AG04450 (cell line): Measurements from ENCODE around the gene SLC22A4. TPM values are rescaled to one million over a fixed set of nuclear protein-coding genes. Genes with fewer than 3 reads are reported as not detected.
A peak's percentile ranks its signal among the peaks of the same experiment; 100 is the strongest.

Experiments
- CTCF ChIA-PET: fragments of 300-600, 350-600 bp; formaldehyde crosslinking; extraction: SDS; loops from one replicate; lab custom pipeline; 2022; ENCODE audit warnings: antibody characterized with exemption, inconsistent platforms; lab: Charles Lee
- POLR2A ChIA-PET: fragments of 350-600 bp; formaldehyde crosslinking; extraction: SDS; loops from one replicate; lab custom pipeline; 2021; ENCODE audit warnings: antibody characterized with exemption, inconsistent platforms; lab: Yijun Ruan, JAX
- DNase-seq: peaks from one replicate; pipeline ENCODE4 v3.0.0-alpha.2; 2011; ENCODE audit warnings: low read depth, low spot score
- H3K27ac ChIP-seq: one replicate; pipeline ENCODE4 v1.5.1; 2012; ENCODE audit warnings: low read depth, low read length, control low read depth
- H3K27me3 ChIP-seq: one replicate; pipeline ENCODE4 v1.6.0; 2012; ENCODE audit warnings: low read length; ENCODE audit not compliant: control insufficient read depth, insufficient read depth
- H3K4me3 ChIP-seq: 2 replicates; pipeline ENCODE4 v1.5.1; 2011; ENCODE audit warnings: mild to moderate bottlenecking, low read depth, low read length, control low read depth
- H3K9me3 ChIP-seq: 2 replicates; pipeline ENCODE4 v1.5.1; 2012; ENCODE audit warnings: low read length; ENCODE audit not compliant: control insufficient read depth, insufficient read depth
- polyA plus RNA-seq: library from polyadenylated mRNA; depleted of rRNA; stranded (reverse); fragments of >200 nt; gene quantifications from 2 replicates; pipeline ENCODE4 v1.2.3, GENCODE V29; 2011
- TF ChIP-seq, protein P1 (sequence below): IDR thresholded peaks from 2 replicates; pipeline ENCODE4 v1.5.1; 2011; ENCODE audit warnings: low read depth, low read length, control low read depth, inconsistent platforms

Gene SLC22A4
- polyA plus RNA-seq, 1 experiment: 3.1 TPM

DNA sequence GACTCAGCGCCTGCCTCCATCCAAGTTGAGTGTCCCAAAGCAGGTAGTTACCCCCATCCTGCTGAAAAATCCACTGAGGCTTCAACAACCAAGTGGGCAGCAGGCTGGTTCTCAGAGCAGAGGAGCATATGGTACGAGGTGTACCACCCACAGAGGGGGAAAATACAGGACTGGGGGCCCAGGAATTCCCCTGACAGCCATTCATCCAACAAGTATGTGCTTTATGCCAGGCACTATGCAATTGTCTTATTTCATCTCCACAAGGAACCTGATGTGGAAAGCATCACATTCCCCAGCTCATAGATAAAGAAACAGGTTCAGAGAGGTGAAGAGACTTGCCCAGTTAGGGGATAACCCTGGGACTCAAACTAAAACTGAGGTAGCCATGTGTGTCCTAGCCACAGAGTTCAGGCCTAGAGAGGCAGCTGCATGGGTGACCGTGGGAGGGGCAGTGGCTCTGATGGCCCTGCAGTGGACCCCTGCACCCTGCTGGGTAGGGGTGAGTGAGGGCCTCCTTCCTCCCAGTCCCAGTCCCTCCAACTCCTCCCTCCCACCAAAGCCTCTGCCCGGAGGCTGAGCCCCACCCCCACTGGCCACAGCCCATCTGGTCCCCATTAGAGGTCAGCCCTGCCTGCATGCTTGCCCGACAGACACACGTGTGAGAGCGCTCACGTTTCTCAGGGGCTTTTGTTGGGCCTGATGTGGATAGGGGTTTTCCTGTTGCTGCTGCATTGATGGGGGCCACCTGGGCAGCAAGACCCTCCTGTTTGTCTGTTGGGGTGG, 25.2 kb upstream of the SLC22A4 start:
- TF ChIP-seq, protein P1, sequence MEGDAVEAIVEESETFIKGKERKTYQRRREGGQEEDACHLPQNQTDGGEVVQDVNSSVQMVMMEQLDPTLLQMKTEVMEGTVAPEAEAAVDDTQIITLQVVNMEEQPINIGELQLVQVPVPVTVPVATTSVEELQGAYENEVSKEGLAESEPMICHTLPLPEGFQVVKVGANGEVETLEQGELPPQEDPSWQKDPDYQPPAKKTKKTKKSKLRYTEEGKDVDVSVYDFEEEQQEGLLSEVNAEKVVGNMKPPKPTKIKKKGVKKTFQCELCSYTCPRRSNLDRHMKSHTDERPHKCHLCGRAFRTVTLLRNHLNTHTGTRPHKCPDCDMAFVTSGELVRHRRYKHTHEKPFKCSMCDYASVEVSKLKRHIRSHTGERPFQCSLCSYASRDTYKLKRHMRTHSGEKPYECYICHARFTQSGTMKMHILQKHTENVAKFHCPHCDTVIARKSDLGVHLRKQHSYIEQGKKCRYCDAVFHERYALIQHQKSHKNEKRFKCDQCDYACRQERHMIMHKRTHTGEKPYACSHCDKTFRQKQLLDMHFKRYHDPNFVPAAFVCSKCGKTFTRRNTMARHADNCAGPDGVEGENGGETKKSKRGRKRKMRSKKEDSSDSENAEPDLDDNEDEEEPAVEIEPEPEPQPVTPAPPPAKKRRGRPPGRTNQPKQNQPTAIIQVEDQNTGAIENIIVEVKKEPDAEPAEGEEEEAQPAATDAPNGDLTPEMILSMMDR: no peak
- Histone ChIP-seq H3K27ac (peak overlapping the region; percentile 84), H3K9me3 (no peaks in the 10 kb centered on the region; the same call in 1 of the 2 replicates), H3K4me3 (no peak overlapping the region), H3K27me3 (no peaks in the 10 kb centered on the region)
- CTCF ChIA-PET: interaction anchor here (1.3 to 1.6 kb wide), 3 partner anchors 13 to 78 kb away, joined by 3 to 5 read pairs (median 3); no protein-coding TSS in a partner anchor
- DNase-seq: no peak
- POLR2A ChIA-PET: interaction anchor here (1.2 to 1.5 kb wide), 2 partner anchors 11 to 25 kb away, joined by 4 to 5 read pairs; partner anchors contain the start of gene SLC22A4

DNA sequence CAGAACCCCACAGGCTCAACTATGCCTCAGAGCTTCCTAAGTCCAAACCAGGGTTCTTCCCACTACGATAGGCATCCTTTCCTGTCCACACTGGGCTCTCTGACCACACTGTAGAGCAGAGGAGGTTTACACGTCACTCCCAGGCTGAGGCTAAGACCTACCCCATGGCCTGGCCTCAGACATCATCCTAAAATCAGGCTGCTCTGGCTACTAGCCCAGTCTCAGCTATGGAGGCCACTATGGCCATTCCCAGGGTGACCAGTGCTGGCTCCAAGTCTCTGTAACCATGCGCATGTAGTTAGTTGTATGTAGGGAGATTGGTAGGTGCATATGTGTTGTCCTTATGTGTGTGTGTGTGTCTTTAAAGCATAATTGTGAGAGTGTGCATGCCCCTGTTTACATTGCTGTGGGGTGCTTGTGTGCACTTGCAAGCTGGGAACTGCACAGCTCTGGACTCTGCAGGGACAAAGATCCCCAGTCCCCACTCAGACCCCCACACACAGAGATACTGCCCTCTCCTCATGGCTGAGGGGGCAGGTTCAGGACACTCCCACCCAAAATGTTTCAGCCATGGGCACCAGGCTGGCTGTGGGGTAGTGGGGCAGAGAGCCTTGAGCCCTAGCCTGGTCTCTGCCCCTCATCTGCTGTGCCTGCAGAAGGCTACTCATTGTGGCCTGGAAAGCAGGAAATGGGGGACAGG, 24.4 kb upstream of the SLC22A4 start:
- ChIA-PET CTCF (interaction anchor here (1.6 kb wide), 1 partner anchor 79 kb away, joined by 5 read pairs; no protein-coding TSS in a partner anchor), POLR2A (interaction anchor here (1.2 to 1.5 kb wide), 2 partner anchors 10 to 24 kb away, joined by 4 to 5 read pairs; partner anchors contain the start of gene SLC22A4)
- Histone ChIP-seq H3K4me3 (no peak overlapping the region), H3K9me3 (no peaks in the 10 kb centered on the region; the same call in 1 of the 2 replicates), H3K27ac (peak overlapping the region; percentile 84), H3K27me3 (no peaks in the 10 kb centered on the region)
- TF ChIP-seq, protein P1: no peak
- DNase-seq: no peak

DNA sequence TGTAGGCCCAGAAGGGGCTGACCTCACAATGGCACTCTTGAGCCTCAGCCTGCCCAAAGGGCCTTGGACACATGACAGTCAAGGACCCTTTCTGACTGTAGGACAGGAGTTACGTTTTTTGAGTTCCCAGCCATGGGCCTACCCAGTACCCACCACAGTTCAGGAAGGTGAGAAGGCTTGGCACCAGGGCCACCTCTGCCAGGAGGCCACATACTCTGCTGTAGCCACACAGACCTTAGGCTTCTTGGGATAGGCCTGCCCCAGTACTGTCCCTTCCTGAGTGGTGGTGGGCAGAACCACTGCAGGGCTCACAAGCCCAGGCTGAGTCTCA, 23.9 kb upstream of the SLC22A4 start:
- Histone ChIP-seq H3K27me3 (no peaks in the 10 kb centered on the region), H3K4me3 (no peak overlapping the region), H3K9me3 (no peaks in the 10 kb centered on the region; the same call in 1 of the 2 replicates), H3K27ac (no peak overlapping the region)
- TF ChIP-seq, protein P1: no peak
- ChIA-PET POLR2A (no interaction called here), CTCF (no interaction called here)
- DNase-seq: no peak

DNA sequence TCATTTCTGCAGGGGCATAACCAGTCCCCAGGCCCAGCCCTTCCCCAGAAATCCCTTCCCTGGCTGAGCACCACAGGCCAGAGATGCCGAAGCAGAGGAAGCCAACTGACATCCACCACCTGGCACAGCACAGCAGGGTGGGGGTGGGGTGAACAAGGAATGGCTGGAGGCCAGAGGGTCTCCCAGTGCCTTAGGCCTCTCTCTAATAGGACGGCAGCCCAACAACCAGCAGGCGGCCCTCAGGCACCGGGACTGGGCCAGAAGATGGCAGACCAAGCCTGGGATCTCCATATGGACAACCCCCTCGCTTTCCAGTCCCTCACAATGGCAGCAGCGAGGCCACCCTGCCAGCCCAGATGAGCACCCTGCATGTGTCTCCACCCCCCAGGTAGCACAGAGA, 23.5 kb upstream of the SLC22A4 start:
- no peak overlapping the region for H3K4me3 ChIP-seq
- no peak for DNase-seq
- H3K27me3 ChIP-seq: no peaks in the 10 kb centered on the region
- CTCF ChIA-PET: no interaction called here
- TF ChIP-seq, protein P1: no peak
- POLR2A ChIA-PET: interaction anchor here (2.3 kb wide), 1 partner anchor 23 kb away, joined by 6 read pairs; the partner anchor contains the start of gene SLC22A4
- no peaks in the 10 kb centered on the region; the same call in 1 of the 2 replicates for H3K9me3 ChIP-seq
- H3K27ac ChIP-seq: no peak overlapping the region
